Measurements from ENCODE around the gene QRFP. TPM values are rescaled to one million over a fixed set of nuclear protein-coding genes. Genes with fewer than 3 reads are reported as not detected.

The QRFP gene
- total and polyA plus RNA-seq, 2 of the 8 experiments (the other 6 are each of a cell fraction or from before 2014, with no cell fraction given) = not detected

GRCh38 chr9:130925050-130925678 lies 28.6 kb upstream of the QRFP start (continued):
- TF ChIP-seq EGR1 (IDR thresholded peaks at IDR 0.05; ENCODE audit: borderline replicate concordance, low read depth, low read length) (no peak), SRF (IDR thresholded peaks at IDR 0.05; ENCODE audit: low read depth, low read length) (no peak), CBX5 (IDR thresholded peaks at IDR 0.05; ENCODE audit: low read depth, low read length) (no peak), NANOG (IDR thresholded peaks at IDR 0.05; ENCODE audit: insufficient read depth, low read depth, low read length, poor library complexity, severe bottlenecking) (no peak), CTBP2 (IDR thresholded peaks at IDR 0.05; ENCODE audit: borderline replicate concordance, insufficient read depth, insufficient read length, low read length) (no peak), ATF2 (IDR thresholded peaks at IDR 0.05; ENCODE audit: low read length) (no peak), RXRA (IDR thresholded peaks at IDR 0.05; ENCODE audit: insufficient read depth, low read depth, low read length) (no peak)

Data from H1 (cell line).